ENCODE measurements around the gene STRIP1. TPM values are rescaled to one million over a fixed set of nuclear protein-coding genes. Genes with fewer than 3 reads are reported as not detected.

The STRIP1 gene
- total RNA-seq, 2 experiments from 2014 or later: 74.3 to 80.9 TPM

- POLR2A ChIA-PET: no interaction called here
- intact Hi-C loops (cut with DNase I, micrococcal nuclease): loop anchor here (5.0 to 10.0 kb wide), 2 partner anchors 929 to 1411 kb away; partner anchors contain the start of genes ATP5PB (in 1 of the 2), LRIF1 (in 1 of the 2) and WDR77 (in 1 of the 2)
Measured at GRCh38 chr1:110033421-110033820, 1.0 kb upstream of the STRIP1 start.

GRCh38 chr1:110034040-110034450 lies 379 bp upstream of the STRIP1 start:
- Mint-ChIP-seq H3K4me3 (peak overlapping the region; percentile 98), H3K4me1 (ENCODE audit: low read depth) (peaks cover 59% of the 10 kb centered on the region), H3K9me3 (no peaks in the 10 kb centered on the region), H3K27ac (peak overlapping the region; percentile 81), H3K36me3 (ENCODE audit: low read depth) (peaks cover 35% of the 10 kb centered on the region), H3K27me3 (no peaks in the 10 kb centered on the region)
- ATAC-seq (ENCODE audit: poor library complexity) (no peak), DNase-seq (no peak)
- H3K27me3 ChIP-seq (ENCODE audit: control insufficient read depth in 1 of 2, insufficient read depth in 2 of 2, low read length in 2 of 2): no peaks in the 10 kb centered on the region
- no peaks in the 10 kb centered on the region for H3K9me3 ChIP-seq (ENCODE audit: control insufficient read depth in 1 of 2, insufficient read depth in 1 of 2, low read length in 2 of 2)
- intact Hi-C loops (cut with DNase I, micrococcal nuclease): loop anchor here (1.0 to 10.0 kb wide), 7 partner anchors 49 to 1411 kb away; partner anchors contain the start of genes AHCYL1 (in 2 of the 2), ATP5PB (in 1 of the 2), ATXN7L2 (in 1 of the 2) and LRIF1 (in 1 of the 2)
- H3K4me3 ChIP-seq (ENCODE audit: low read length): peak overlapping the region; percentile 84
- no peak for TF ChIP-seq CTCF (IDR thresholded peaks at IDR 0.05)
- POLR2A ChIA-PET: interaction anchor here (0.6 to 1.9 kb wide), 26 partner anchors 9 to 1415 kb away, joined by 3 to 33 read pairs (median 4); partner anchors contain the start of genes AHCYL1, AMIGO1, ATXN7L2 and CD53
- CTCF ChIA-PET: interaction anchor here (1.0 to 1.8 kb wide), 5 partner anchors 23 to 488 kb away, joined by 4 to 8 read pairs (median 7); partner anchors contain the start of gene AHCYL1
- H3K27ac ChIP-seq (ENCODE audit: low read depth in 1 of 2, low read length in 2 of 2): peak overlapping the region; percentile 37 to 64
- peaks cover 11% of the 10 kb centered on the region for H3K36me3 ChIP-seq (ENCODE audit: insufficient read depth, low read length)
- H3K4me1 ChIP-seq (ENCODE audit: insufficient read depth, low read length): peaks cover 44% of the 10 kb centered on the region

More at GRCh38 chr1:110033421-110033820, 1.0 kb upstream of the STRIP1 start:
- CTCF ChIA-PET: no interaction called here
- Histone ChIP-seq H3K4me1 (ENCODE audit: insufficient read depth, low read length) (peaks cover 44% of the 10 kb centered on the region), H3K27me3 (ENCODE audit: control insufficient read depth in 1 of 2, insufficient read depth in 2 of 2, low read length in 2 of 2) (no peaks in the 10 kb centered on the region), H3K9me3 (ENCODE audit: control insufficient read depth in 1 of 2, insufficient read depth in 1 of 2, low read length in 2 of 2) (no peaks in the 10 kb centered on the region), H3K36me3 (ENCODE audit: insufficient read depth, low read length) (peaks cover 5% of the 10 kb centered on the region), H3K4me3 (ENCODE audit: low read length) (no peak overlapping the region), H3K27ac (ENCODE audit: low read depth in 1 of 2, low read length in 2 of 2) (peak overlapping the region in 1 of 2 donors; percentile 64)
- DNase-seq (no peak), ATAC-seq (ENCODE audit: poor library complexity) (no peak)
- peak overlapping the region; percentile 98 for H3K4me3 Mint-ChIP-seq
- no peaks in the 10 kb centered on the region for H3K9me3 Mint-ChIP-seq
- H3K4me1 Mint-ChIP-seq (ENCODE audit: low read depth): peaks cover 59% of the 10 kb centered on the region
- H3K27me3 Mint-ChIP-seq: no peaks in the 10 kb centered on the region
- TF ChIP-seq CTCF (IDR thresholded peaks at IDR 0.05): no peak
- H3K27ac Mint-ChIP-seq: peak overlapping the region; percentile 81
- H3K36me3 Mint-ChIP-seq (ENCODE audit: low read depth): peaks cover 28% of the 10 kb centered on the region

GRCh38 chr1:110035236-110035752 lies 870 bp downstream of the STRIP1 start:
- no peak for TF ChIP-seq CTCF (IDR thresholded peaks at IDR 0.05)
- no peaks in the 10 kb centered on the region for H3K27me3 ChIP-seq (ENCODE audit: control insufficient read depth in 1 of 2, insufficient read depth in 2 of 2, low read length in 2 of 2)
- peaks cover 54% of the 10 kb centered on the region for H3K4me1 Mint-ChIP-seq (ENCODE audit: low read depth)
- POLR2A ChIA-PET: interaction anchor here (0.7 to 1.9 kb wide), 21 partner anchors 10 to 1413 kb away, joined by 3 to 33 read pairs (median 5); partner anchors contain the start of genes AHCYL1, AMIGO1, ATXN7L2 and GNAI3
- no peak for ATAC-seq (ENCODE audit: poor library complexity)
- H3K9me3 ChIP-seq (ENCODE audit: control insufficient read depth in 1 of 2, insufficient read depth in 1 of 2, low read length in 2 of 2): no peaks in the 10 kb centered on the region
- peak overlapping the region; percentile 84 for H3K4me3 ChIP-seq (ENCODE audit: low read length)
- CTCF ChIA-PET: interaction anchor here (0.5 to 1.8 kb wide), 7 partner anchors 13 to 935 kb away, joined by 3 to 8 read pairs (median 4); partner anchors contain the start of gene CYB561D1
- H3K36me3 ChIP-seq (ENCODE audit: insufficient read depth, low read length): peaks cover 20% of the 10 kb centered on the region
- H3K4me1 ChIP-seq (ENCODE audit: insufficient read depth, low read length): peaks cover 35% of the 10 kb centered on the region
- H3K9me3 Mint-ChIP-seq: no peaks in the 10 kb centered on the region
- H3K27ac ChIP-seq (ENCODE audit: low read depth in 1 of 2, low read length in 2 of 2): peak overlapping the region in 1 of 2 donors; percentile 64
- peak overlapping the region; percentile 75 for H3K27ac Mint-ChIP-seq
- peak overlapping the region; percentile 93 for H3K4me3 Mint-ChIP-seq
- intact Hi-C loops (cut with DNase I, micrococcal nuclease): loop anchor here (2.0 to 10.0 kb wide), 6 partner anchors 50 to 1410 kb away; partner anchors contain the start of genes AHCYL1 (in 1 of the 2), ATP5PB (in 1 of the 2), ATXN7L2 (in 1 of the 2) and RBM15 (in 1 of the 2)
- no peak for DNase-seq
- peaks cover 47% of the 10 kb centered on the region for H3K36me3 Mint-ChIP-seq (ENCODE audit: low read depth)
- H3K27me3 Mint-ChIP-seq: no peaks in the 10 kb centered on the region

All from CD4-positive, alpha-beta T cell (primary cell).